Muscle layer of colon (tissue), 2 donors: ENCODE measurements around the gene MYH7B.

Experiments
- H3K27ac ChIP-seq: one replicate; pipeline ENCODE4 v1.7.0; 2013; ENCODE audit warnings: low read depth, mild to moderate bottlenecking, low read length, moderate library complexity
- H3K27me3 ChIP-seq, 2 donors: one replicate each; pipeline ENCODE4 v1.7.0; 2013; ENCODE audit warnings: low read length in 2 of 2, mild to moderate bottlenecking in 2 of 2; ENCODE audit not compliant: insufficient read depth in 2 of 2, control insufficient read depth in 1 of 2
- H3K36me3 ChIP-seq: one replicate; pipeline ENCODE4 v1.7.0; 2013; ENCODE audit warnings: mild to moderate bottlenecking, low read length; ENCODE audit not compliant: insufficient read depth
- H3K4me1 ChIP-seq: one replicate; pipeline ENCODE4 v1.7.0; 2013; ENCODE audit warnings: mild to moderate bottlenecking, low read length; ENCODE audit not compliant: insufficient read depth
- H3K4me3 ChIP-seq, 2 donors: one replicate each; pipeline ENCODE4 v1.7.0; 2013; ENCODE audit warnings: low read length in 2 of 2, low read depth in 1 of 2, mild to moderate bottlenecking in 1 of 2, moderate library complexity in 1 of 2
- H3K9ac ChIP-seq: one replicate; pipeline ENCODE4 v1.7.0; 2013; ENCODE audit warnings: low read length
- H3K9me3 ChIP-seq: one replicate; pipeline ENCODE4 v1.7.0; 2013; ENCODE audit warnings: mild to moderate bottlenecking, low read length
- donor health status: abdominal sarcoma.
- donor health status: Adenocarcinoma of cecum.

MYH7B gene

GRCh38 chr20:34987288-34988190 is 31.9 kb downstream of the MYH7B start:
- no peak overlapping the region for H3K9ac ChIP-seq
- H3K36me3 ChIP-seq: no peaks in the 10 kb centered on the region
- H3K9me3 ChIP-seq: no peaks in the 10 kb centered on the region
- H3K4me1 ChIP-seq: peaks cover 6% of the 10 kb centered on the region
- H3K27me3 ChIP-seq: peaks cover 15 to 26% of the 10 kb centered on the region in 2 donors
- no peak overlapping the region for H3K4me3 ChIP-seq
- H3K27ac ChIP-seq: no peak overlapping the region

DNA sequence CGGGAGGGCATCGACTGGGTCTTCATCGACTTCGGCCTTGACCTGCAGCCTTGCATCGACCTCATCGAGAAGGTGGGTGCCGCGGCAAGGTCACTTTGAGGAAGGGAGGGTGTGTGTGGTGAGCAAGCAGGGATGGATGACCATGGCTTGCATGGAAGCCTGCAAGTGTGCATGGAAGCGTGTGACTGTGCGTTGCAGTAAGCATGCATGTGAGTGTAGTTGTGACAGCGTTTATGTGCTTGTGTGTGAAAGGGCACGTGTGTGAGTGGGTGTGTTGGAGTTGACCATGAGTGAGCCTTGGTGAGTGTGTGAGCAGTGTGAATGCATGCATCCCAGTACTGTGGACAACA is 32.5 kb downstream of the MYH7B start:
- Histone ChIP-seq H3K9me3 (no peaks in the 10 kb centered on the region), H3K27ac (no peak overlapping the region), H3K4me3 (no peak overlapping the region), H3K36me3 (no peaks in the 10 kb centered on the region), H3K4me1 (peaks cover 6% of the 10 kb centered on the region), H3K27me3 (peaks cover 10 to 24% of the 10 kb centered on the region in 2 donors), H3K9ac (no peak overlapping the region)

- Histone ChIP-seq H3K27me3 (peaks cover under 1 to 15% of the 10 kb centered on the region in 2 donors), H3K36me3 (peaks cover 7% of the 10 kb centered on the region), H3K9ac (no peak overlapping the region), H3K4me1 (peaks cover 1% of the 10 kb centered on the region), H3K9me3 (no peaks in the 10 kb centered on the region), H3K27ac (no peak overlapping the region), H3K4me3 (no peak overlapping the region)
Observed at GRCh38 chr20:34989118-34989517, 33.5 kb downstream of the MYH7B start.

GRCh38 chr20:34989670-34990069 is 34.0 kb downstream of the MYH7B start:
- H3K9ac ChIP-seq: no peak overlapping the region
- H3K4me3 ChIP-seq: no peak overlapping the region
- H3K27me3 ChIP-seq: peaks cover 0 to 9% of the 10 kb centered on the region in 2 donors
- no peak overlapping the region for H3K27ac ChIP-seq
- no peaks in the 10 kb centered on the region for H3K9me3 ChIP-seq
- no peaks in the 10 kb centered on the region for H3K4me1 ChIP-seq
- peaks cover 13% of the 10 kb centered on the region for H3K36me3 ChIP-seq

GRCh38 chr20:34990231-34990630 is 34.6 kb downstream of the MYH7B start:
- H3K4me3 ChIP-seq: no peak overlapping the region
- no peaks in the 10 kb centered on the region for H3K4me1 ChIP-seq
- no peak overlapping the region for H3K27ac ChIP-seq

GRCh38 chr20:34990661-34991214 is 35.1 kb downstream of the MYH7B start:
- Histone ChIP-seq H3K27me3 (no peaks in the 10 kb centered on the region), H3K9me3 (no peaks in the 10 kb centered on the region), H3K27ac (no peak overlapping the region), H3K9ac (no peak overlapping the region), H3K4me1 (no peaks in the 10 kb centered on the region), H3K4me3 (no peak overlapping the region), H3K36me3 (peaks cover 21% of the 10 kb centered on the region)

More at GRCh38 chr20:34990231-34990630, 34.6 kb downstream of the MYH7B start:
- Histone ChIP-seq H3K9ac (no peak overlapping the region), H3K36me3 (peaks cover 16% of the 10 kb centered on the region), H3K27me3 (peaks cover 0 to 4% of the 10 kb centered on the region in 2 donors), H3K9me3 (no peaks in the 10 kb centered on the region)

DNA sequence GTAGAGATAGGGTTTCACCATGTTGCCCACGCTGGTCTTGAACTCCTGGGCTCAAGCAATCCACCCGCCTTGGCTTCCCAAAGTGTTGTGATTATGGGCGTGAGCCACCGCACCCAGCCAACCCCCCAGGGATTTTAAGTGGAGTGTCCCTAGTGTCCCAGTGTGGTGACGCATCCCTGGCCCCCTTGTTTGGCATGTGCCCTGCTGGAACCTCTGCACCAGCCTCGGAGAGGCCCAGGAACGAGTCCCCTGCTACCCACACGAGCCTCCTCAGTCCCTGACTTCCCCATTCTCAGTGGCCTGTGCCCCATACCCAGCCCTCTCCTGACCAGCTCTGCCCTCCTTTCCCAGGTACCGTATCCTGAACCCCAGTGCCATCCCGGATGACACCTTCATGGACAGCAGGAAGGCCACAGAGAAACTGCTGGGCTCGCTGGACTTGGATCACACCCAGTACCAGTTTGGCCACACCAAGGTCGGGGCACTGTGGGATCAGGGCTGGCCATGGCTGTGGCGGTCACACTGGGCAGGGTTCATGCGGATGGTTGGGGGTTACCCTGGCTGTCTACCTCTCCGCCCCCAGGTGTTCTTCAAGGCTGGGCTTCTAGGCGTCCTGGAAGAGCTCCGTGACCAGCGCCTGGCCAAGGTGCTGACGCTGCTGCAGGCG is 37.2 kb downstream of the MYH7B start:
- no peaks in the 10 kb centered on the region for H3K9me3 ChIP-seq
- peaks cover 29% of the 10 kb centered on the region for H3K36me3 ChIP-seq
- H3K4me1 ChIP-seq: peaks cover 5% of the 10 kb centered on the region
- no peak overlapping the region for H3K27ac ChIP-seq
- no peak overlapping the region for H3K4me3 ChIP-seq
- H3K27me3 ChIP-seq: no peaks in the 10 kb centered on the region
- no peak overlapping the region for H3K9ac ChIP-seq

DNA sequence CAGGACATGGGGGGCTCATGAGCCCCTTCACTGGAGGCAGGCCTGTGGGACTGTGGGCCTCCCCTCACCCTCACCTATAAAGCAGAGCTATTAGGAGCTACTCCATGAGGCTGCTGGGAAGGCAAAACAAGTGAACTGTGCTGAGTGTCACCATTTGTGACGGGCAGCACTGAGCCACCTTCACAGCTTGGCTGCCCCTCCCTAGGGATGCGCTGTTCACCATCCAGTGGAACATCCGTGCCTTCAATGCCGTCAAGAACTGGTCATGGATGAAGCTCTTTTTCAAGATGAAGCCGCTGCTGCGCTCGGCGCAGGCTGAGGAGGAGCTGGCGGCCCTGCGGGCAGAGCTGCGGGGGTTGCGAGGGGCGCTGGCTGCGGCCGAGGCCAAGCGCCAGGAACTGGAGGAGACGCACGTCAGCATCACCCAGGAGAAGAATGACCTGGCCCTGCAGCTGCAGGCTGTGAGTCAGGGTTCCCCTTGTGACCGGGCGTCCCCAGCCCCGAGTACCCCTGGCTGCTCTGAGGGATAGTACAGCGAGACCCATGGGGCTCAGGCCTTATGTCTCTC is 38.4 kb downstream of the MYH7B start:
- H3K4me1 ChIP-seq: peaks cover 6% of the 10 kb centered on the region
- no peak overlapping the region for H3K4me3 ChIP-seq
- no peak overlapping the region for H3K27ac ChIP-seq
- H3K36me3 ChIP-seq: peaks cover 41% of the 10 kb centered on the region
- no peaks in the 10 kb centered on the region for H3K9me3 ChIP-seq
- H3K27me3 ChIP-seq: no peaks in the 10 kb centered on the region
- H3K9ac ChIP-seq: no peak overlapping the region

DNA sequence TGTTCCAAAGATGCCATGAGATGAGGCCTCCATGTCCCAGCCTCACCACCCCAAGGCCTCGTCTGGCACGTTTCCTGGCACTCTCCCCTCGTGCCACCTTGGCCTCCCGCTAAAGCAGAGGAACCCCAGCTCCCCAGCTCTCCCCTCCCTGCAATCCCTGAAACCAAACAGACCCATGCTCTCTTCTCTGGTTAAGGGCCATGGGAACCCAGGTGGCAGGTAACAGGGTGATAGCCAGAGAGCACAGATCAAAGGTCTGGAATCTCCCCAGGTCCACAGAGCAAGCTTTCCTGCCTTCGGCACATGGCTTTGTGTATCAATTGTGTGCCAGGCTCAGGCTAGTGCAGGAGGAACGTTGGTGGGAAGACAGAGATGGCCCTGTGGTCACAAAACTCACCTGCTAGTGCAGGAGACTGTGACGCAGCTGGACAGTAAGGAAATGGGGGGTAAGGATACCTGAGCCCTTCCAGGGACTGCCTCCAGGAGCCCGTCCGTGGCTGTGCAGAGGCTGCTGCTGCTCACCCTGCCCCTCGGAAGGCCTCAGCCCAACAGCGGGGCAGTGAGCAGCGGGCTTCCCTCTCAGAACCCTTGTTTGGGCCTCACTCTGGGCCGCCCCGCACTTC is 39.0 kb downstream of the MYH7B start:
- H3K27ac ChIP-seq: no peak overlapping the region
- H3K4me3 ChIP-seq: no peak overlapping the region
- H3K27me3 ChIP-seq: no peaks in the 10 kb centered on the region

DNA sequence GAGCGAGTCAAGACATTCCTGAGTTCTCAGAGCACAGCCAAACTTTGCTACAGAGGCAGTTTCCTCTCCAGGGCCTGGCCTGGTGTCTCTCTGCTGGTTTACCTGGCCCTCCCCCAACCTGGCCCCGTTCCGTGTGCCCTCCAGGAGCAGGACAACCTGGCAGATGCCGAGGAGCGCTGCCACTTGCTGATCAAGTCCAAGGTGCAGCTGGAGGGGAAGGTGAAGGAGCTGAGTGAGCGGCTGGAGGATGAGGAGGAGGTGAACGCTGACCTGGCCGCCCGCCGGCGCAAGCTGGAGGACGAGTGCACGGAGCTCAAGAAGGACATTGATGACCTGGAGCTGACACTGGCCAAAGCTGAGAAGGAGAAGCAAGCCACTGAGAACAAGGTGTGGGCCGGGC is 39.5 kb downstream of the MYH7B start:
- Histone ChIP-seq H3K27ac (no peak overlapping the region), H3K4me1 (peaks cover 6% of the 10 kb centered on the region), H3K27me3 (no peaks in the 10 kb centered on the region), H3K9me3 (no peaks in the 10 kb centered on the region), H3K9ac (no peak overlapping the region), H3K4me3 (no peak overlapping the region), H3K36me3 (peaks cover 47% of the 10 kb centered on the region)

More for the DNA sequence above, 39.0 kb downstream of the MYH7B start:
- Histone ChIP-seq H3K4me1 (peaks cover 6% of the 10 kb centered on the region), H3K9me3 (no peaks in the 10 kb centered on the region), H3K9ac (no peak overlapping the region), H3K36me3 (peaks cover 42% of the 10 kb centered on the region)

DNA sequence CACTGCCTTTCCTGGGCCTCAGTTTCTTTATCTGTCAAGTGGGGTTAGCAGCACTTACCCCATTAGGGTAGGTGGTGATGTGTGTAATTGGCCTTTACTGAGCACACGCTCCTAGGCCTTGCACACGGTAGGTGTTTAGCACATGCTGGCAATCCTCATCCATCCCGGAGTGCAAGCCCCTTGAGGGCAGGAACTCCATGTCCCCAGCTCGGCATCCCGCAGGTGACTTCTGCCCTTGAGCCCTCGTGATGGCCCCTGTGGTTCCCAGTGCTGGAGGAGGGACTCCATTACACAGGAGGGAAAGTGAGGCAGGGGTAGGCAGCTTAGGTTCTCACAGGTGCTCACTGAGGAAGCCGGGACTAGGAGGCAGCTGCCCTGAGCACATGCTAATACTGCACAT is 40.0 kb downstream of the MYH7B start:
- no peaks in the 10 kb centered on the region for H3K9me3 ChIP-seq
- H3K9ac ChIP-seq: no peak overlapping the region
- H3K36me3 ChIP-seq: peaks cover 47% of the 10 kb centered on the region
- no peaks in the 10 kb centered on the region for H3K27me3 ChIP-seq
- peaks cover 6% of the 10 kb centered on the region for H3K4me1 ChIP-seq
- no peak overlapping the region for H3K27ac ChIP-seq
- no peak overlapping the region for H3K4me3 ChIP-seq
